ENCODE results near the gene SLC20A1.
A peak's percentile ranks its signal among the peaks of the same experiment; 100 is the strongest.

Gene SLC20A1

DNA sequence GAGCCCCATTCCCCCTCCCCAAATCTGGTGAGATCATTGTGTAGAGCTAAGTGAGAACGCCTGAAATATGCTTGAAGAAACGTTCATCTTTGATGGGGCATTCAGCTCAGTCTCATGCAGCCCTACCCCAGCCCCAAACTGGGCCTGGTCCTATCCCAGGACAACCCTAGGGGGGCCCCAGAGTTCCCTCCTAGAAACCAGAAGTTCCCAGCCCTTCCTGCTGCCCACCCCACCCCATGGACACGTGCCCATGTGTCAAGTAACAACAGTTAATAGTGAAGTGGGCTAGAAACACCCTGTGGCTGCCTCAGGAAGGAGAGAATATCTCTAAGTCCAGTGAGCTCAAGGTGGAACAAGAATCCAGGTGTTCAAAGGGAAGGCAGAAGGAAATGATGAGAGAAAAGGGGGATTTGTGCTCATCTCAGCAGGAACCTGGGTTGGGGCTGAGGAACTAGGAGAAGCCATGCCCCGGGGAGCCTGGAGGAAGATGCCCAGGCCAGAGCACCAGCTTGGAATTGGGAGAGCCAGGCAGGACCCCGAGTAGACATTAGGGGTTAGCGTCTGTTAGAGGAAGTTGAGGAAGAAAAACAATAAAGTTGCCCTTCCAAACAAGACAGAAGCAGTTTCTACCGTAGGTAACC lies 20.1 kb upstream of the SLC20A1 start:
- no peak for DNase-seq

DNA sequence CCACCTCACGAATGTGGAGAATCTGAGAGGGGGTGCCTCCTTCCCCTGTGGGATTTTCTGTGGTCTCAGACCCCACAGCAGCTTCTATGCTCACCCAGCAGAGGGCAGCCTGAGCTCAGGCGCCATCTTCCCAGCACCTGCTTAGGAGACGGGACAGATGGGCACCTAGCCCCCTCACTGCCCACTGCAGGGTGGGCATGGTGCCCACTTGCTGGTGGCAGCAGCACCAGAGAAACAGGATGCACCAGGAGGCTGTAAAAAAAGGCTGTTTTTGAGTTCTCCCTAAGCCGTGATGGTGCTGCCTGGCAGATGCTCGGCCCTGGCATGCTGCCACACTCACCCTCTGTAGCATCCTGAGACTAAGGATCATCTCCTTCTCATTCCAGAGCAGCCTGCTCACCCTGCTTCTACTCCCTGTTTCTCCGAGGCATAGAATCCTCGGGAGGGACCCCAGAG lies 19.1 kb upstream of the SLC20A1 start:
- peak; percentile 85 for DNase-seq

DNA sequence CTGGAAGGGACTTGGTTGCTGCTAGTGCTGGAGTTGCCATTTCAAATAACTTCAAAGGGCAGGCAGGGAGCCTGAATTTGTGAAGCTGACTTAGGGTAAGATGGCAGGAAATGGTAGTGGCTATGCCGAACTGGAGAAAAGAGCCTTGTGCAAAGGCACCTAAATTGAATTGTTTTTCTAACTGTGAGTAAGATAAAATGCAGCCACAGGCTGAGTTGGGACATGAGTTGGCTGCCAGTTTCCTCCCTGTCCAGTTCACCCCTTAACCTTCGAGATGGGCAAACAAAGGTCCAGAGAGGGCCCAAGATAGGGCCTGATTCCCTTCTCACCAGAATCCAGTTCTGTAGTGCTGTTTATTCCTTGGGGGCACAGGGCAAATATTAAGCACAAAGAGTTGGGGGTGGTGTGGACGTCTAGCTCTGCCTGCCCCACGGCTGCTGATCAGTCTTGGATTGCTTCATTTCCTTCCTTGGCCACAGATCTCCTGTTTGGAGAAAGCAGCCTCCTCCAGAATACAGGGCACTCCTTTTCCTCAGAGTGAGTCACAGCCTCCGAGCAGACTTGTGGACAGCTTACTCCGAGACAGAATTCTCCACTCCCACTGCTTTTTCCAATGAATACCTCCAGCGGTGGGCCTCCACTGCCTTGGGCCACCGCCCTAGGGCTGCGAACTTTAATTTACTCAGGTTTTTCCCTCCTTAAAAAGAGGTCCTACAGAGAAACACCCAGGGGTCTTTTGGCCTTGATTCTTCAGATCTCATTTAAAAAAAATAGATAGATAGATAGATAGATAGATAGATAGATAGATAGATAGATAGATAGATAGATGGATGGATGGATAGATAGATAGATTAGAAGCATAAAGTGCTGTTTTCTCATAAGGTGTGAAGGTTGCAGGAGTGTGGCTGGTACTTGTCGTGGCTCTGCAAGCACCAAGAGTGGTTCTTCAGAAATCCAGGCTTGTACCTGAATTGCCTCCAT lies 18.4 kb upstream of the SLC20A1 start:
- no peak for DNase-seq

DNA sequence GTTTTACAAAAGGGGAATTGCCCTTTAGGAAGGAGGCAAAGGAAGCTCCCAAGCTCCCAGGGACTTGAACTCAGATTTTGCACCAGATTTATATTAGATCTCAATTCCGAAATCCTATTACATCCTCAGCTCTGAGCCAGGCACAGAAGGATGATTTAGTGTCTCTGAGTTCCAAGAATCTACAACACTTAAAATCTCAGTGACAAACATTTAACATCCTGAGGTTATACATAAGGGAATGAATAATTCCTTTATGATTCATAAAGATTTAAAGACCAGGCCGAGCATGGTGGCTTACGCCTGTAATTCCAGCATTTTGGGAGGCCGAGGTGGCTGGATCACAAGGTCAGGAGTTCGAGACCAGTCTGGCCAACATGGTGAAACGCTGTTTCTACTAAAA lies 16.5 kb upstream of the SLC20A1 start:
- DNase-seq = no peak

- DNase-seq = no peak
Measured at GRCh38 chr2:112629823-112630222, 15.9 kb upstream of the SLC20A1 start.

DNA sequence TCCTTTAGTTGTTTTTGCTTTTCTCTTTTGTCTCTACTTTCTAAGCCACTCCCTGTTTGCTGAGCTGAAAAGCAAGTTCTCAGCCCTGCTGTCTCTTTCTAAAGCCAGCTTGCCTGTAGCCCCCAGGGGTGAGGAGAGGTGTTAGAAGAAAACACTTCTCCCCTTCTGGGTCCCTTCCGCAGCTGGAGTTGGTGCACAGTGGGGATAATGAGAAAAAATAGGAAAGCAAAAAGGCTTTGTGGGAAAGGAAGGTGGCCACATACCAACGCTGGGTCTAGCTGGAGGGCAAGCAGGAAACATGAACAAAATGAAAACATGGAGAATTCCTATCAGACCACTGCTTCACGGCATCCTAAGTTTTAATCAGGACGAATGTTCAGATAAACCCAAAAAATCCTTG lies 15.5 kb upstream of the SLC20A1 start:
- no peak for DNase-seq

GRCh38 chr2:112633708-112634107 lies 12.0 kb upstream of the SLC20A1 start:
- no peak for DNase-seq

GRCh38 chr2:112634153-112634873 lies 11.4 kb upstream of the SLC20A1 start:
- no peak for DNase-seq

- DNase-seq = no peak
Measured at GRCh38 chr2:112634874-112635157, 10.9 kb upstream of the SLC20A1 start.

DNA sequence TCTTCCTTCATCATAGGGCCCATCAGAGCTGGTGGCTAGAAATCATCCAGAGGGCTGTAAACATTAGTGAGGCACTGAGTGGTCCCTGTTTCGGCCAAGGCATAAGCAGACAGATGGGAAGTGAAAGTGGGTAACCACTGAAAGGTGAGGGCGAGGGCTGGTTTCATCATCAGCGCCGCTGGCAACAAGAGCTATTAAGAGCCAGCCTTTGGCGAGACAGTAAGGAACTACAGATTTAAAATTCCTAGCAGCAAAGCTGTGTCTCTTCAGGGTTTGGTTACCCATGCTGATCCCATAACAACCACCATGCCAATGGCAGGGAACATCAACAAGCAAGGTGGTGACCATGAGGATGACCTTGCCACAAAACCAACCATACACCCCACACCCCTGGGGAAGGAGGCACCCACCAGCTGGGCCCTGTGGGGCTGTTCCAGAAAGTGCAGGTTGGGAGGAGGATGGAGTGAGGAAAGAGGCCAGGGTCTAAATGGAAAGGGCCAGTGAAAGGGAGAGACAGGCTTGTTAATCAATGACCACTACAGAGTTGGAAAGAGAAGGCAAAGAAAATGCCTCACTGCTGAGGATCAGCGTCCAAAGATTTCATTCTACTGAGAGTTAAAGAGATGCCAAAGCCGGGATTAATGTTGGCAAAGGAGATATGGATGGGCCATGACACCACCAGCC lies 9.0 kb upstream of the SLC20A1 start:
- no peak for DNase-seq

GRCh38 chr2:112637289-112637660 lies 8.5 kb upstream of the SLC20A1 start:
- no peak for DNase-seq

GRCh38 chr2:112639936-112640335 lies 5.8 kb upstream of the SLC20A1 start:
- no peak for DNase-seq

GRCh38 chr2:112640467-112640799 lies 5.3 kb upstream of the SLC20A1 start:
- DNase-seq = no peak

DNA sequence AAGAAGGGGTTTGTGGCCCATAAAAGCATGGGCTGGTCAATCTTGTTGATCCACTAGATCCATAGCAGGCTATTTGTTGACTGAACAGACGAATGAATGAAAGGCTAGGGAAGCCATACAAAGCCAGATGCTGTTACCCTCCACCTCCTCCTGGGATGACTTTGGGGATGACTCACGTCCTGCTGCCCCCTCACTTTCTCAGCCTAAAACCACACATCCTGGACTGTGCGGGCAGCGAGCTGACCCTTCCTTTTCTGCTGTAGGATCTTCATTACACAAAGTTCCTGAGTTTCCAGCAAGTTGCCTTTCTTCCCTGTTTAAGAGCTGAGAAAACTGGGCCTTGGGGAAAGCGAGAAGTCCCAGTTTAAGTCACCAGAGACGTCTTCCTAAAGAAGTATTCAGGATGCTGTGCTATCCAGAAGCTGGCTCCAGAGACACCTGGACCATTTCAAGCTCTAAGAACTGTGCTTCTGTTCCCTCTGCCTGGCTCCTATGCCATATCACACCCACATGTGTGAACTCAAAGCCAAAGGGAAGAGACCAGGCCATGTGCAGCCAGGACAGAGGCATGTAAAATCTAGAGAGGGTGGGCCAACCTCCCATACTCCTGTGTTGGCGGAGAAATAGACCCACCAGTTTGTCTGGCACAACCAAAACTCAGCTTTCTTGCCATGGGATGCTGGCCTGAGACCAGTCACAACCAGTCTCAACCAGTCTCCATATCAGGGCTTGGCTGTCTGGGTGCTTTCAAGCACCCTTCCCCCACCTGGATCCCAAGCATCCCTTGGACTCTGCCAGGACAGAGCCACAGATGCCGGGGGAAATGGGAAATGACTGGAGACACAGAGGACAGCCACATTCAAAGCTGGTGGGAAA lies 4.7 kb upstream of the SLC20A1 start:
- DNase-seq = no peak

- DNase-seq = no peak
Measured at GRCh38 chr2:112641701-112642100, 4.0 kb upstream of the SLC20A1 start.

DNA sequence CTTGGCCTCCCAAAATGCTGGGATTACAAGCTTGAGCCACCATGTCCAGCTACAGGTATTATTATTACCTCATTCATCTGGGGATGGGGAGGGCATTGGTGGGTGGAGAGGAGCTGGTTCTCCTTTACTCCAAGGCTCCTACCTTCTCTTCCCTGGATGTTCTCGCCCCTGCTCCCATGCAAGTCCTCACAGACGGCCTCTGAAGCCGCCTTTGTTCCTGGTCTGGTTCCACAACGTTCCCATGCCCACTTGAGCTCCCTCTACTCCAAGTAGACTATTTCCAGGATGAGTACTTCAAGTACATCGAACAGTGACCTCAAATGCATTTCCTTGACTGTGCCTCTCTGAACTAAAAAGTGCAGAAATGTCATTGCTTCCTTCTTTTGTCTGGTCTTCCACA lies 3.2 kb upstream of the SLC20A1 start:
- DNase-seq = no peak

- no peak for DNase-seq
Measured at GRCh38 chr2:112642966-112643365, 2.8 kb upstream of the SLC20A1 start.

- DNase-seq = no peak
Measured at GRCh38 chr2:112643488-112643887, 2.3 kb upstream of the SLC20A1 start.

DNA sequence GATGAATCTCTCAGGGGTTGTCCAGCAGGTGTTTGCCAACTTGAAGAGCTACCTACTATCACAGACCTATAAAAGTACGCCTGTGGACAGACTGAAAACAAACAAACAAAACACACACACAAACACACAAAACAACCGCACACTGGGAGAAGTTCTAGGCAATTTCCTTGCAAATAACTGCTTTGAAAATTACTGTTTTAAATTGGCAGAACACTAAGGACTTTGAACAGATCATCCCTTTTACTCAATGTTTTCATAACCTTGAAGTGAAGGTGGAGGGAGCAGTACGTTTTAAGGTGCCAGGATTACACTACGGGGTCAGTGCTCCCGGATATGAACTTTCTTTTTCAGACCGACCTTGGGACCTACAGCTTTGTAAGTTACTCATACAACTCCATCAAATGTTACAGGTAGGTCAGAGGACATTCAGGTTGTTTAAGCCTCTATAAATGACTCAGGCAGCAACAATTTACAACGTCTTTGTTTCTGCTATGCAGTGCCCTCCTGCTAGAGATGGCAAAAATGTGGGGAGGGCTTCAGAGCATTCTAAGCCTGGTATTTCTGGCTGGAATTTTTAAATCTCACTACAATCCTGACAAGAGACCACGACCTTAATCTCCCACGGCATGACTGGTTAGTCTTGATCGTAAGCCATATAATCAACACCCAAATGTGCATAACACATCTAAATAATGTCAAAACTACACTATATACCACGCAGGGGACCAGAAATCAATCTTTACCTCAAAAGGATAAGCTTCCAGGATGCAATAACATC lies 1.4 kb upstream of the SLC20A1 start:
- DNase-seq = no peak

DNA sequence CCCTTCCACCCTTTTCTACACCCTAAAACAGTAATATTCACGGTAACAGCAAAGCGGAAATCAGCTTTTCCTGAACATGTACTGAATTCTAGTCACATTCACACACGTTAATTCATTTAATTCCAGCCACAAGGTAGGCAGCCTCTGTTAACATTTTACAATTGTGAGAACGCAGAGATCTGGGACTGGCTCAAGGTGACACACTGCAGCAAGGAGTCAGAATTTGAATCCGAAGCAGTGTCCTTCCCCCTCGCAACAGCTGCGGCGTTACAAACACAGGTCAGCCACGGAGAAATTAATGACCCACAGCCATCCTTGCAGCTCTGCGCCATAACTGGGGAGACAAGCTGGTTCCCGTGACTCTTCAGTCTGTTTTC lies 818 bp upstream of the SLC20A1 start:
- DNase-seq = no peak

DNA sequence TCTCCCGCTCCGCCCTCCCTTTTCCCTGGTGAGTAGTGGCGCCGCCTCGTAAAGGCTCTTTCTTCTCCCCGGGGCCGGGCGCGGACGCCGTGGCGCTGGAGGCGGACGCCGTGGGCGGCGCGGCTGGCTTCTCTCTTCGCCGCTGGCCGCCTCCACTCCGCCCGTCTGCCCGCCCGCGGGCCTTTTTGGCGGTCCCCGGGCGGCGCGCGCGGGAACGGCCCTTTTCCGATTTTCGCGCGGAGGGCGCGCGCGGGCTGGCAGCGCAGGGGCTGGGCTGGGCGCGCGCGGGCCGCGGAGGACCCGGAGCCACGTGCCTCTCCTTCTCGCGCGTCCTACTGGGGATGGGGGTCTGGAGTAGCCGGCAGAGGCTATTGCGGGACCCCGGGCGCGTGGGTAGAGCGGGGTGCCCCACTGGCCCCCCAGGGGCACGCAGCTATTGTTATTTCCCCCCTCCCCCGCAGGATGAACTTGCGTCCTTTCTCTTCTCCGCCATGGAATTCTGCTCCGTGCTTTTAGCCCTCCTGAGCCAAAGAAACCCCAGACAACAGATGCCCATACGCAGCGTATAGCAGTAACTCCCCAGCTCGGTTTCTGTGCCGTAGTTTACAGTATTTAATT lies 472 bp downstream of the SLC20A1 start:
- no peak for DNase-seq

Measured in DMS 273 treated with DMSO at 0.1 percent for 48 hours (cell line).